ENCODE data around the gene GULP1. TPM values are rescaled to one million over a fixed set of nuclear protein-coding genes. Genes with fewer than 3 reads are reported as not detected.

The GULP1 gene
- total RNA-seq, 1 donor from 2014 or later: not detected

GRCh38 chr2:188272121-188272520, 19.6 kb upstream of the GULP1 start:
- no peak for DNase-seq
- Mint-ChIP-seq H3K4me1 (no peaks in the 10 kb centered on the region), H3K4me3 (no peak overlapping the region), H3K27me3 (no peaks in the 10 kb centered on the region), H3K36me3 (ENCODE audit: low read depth) (no peaks in the 10 kb centered on the region), H3K27ac (no peak overlapping the region), H3K9me3 (peaks cover 4% of the 10 kb centered on the region)
- TF ChIP-seq CTCF (IDR thresholded peaks at IDR 0.05): no peak
- no peak for ATAC-seq (ENCODE audit: low read depth)
- CTCF ChIA-PET: no interaction called here
- intact Hi-C loops (cut with micrococcal nuclease): no loop called here
- POLR2A ChIA-PET: no interaction called here

GRCh38 chr2:188274274-188274673, 17.4 kb upstream of the GULP1 start:
- Mint-ChIP-seq H3K9me3 (no peaks in the 10 kb centered on the region), H3K27me3 (no peaks in the 10 kb centered on the region), H3K27ac (no peak overlapping the region), H3K4me1 (no peaks in the 10 kb centered on the region), H3K4me3 (no peak overlapping the region), H3K36me3 (ENCODE audit: low read depth) (no peaks in the 10 kb centered on the region)
- DNase-seq: no peak
- no peak for ATAC-seq (ENCODE audit: low read depth)
- POLR2A ChIA-PET: no interaction called here
- no peak for TF ChIP-seq CTCF (IDR thresholded peaks at IDR 0.05)
- intact Hi-C loops (cut with micrococcal nuclease): no loop called here
- CTCF ChIA-PET: no interaction called here

- no peak overlapping the region for H3K27ac Mint-ChIP-seq
Observed at GRCh38 chr2:188276255-188276654, 15.4 kb upstream of the GULP1 start.

GRCh38 chr2:188277786-188278185, 13.9 kb upstream of the GULP1 start:
- Mint-ChIP-seq H3K27ac (no peak overlapping the region), H3K36me3 (ENCODE audit: low read depth) (no peaks in the 10 kb centered on the region), H3K4me3 (no peak overlapping the region), H3K27me3 (no peaks in the 10 kb centered on the region), H3K9me3 (no peaks in the 10 kb centered on the region), H3K4me1 (no peaks in the 10 kb centered on the region)
- ATAC-seq (ENCODE audit: low read depth): no peak
- no peak for TF ChIP-seq CTCF (IDR thresholded peaks at IDR 0.05)
- no peak for DNase-seq
- intact Hi-C loops (cut with micrococcal nuclease): no loop called here
- ChIA-PET CTCF (no interaction called here), POLR2A (no interaction called here)

More at GRCh38 chr2:188276255-188276654, 15.4 kb upstream of the GULP1 start:
- intact Hi-C loops (cut with micrococcal nuclease): no loop called here
- Mint-ChIP-seq H3K27me3 (no peaks in the 10 kb centered on the region), H3K4me1 (no peaks in the 10 kb centered on the region), H3K36me3 (ENCODE audit: low read depth) (no peaks in the 10 kb centered on the region), H3K4me3 (no peak overlapping the region), H3K9me3 (no peaks in the 10 kb centered on the region)
- CTCF ChIA-PET: no interaction called here
- DNase-seq: no peak
- no peak for TF ChIP-seq CTCF (IDR thresholded peaks at IDR 0.05)
- POLR2A ChIA-PET: no interaction called here
- no peak for ATAC-seq (ENCODE audit: low read depth)

- DNase-seq (no peak), ATAC-seq (ENCODE audit: low read depth) (no peak)
- Mint-ChIP-seq H3K9me3 (peaks cover 5% of the 10 kb centered on the region), H3K36me3 (ENCODE audit: low read depth) (no peaks in the 10 kb centered on the region), H3K27me3 (no peaks in the 10 kb centered on the region), H3K27ac (no peak overlapping the region), H3K4me3 (no peak overlapping the region), H3K4me1 (no peaks in the 10 kb centered on the region)
- ChIA-PET POLR2A (no interaction called here), CTCF (no interaction called here)
- intact Hi-C loops (cut with micrococcal nuclease): no loop called here
- no peak for TF ChIP-seq CTCF (IDR thresholded peaks at IDR 0.05)
Observed at GRCh38 chr2:188278388-188279092, 13.1 kb upstream of the GULP1 start.
